GM12878 (cell line): Measurements from ENCODE around the gene CCDC9B. TPM values are rescaled to one million over a fixed set of nuclear protein-coding genes. Genes with fewer than 3 reads are reported as not detected.

ENCODE experiments used
- ATAC-seq: fragments of 200-7000 bp; cut with Tn5 transposase; 3 replicates; pipeline ENCODE4 v1.9.1; 2020; ENCODE audit warnings: mild to moderate bottlenecking, moderate library complexity
- BruUV-seq: library from RNA; stranded (reverse); fragments of 400-500 nt; replicated peaks from 2 replicates; lab custom pipeline; 2021; lab: Mats Ljungman, UMichigan
- CTCF ChIA-PET: fragments of 300-600 bp; sonication (Branson Sonifier 250); formaldehyde crosslinking; extraction: SDS; loops from one replicate; lab custom pipeline; 2021; ENCODE audit warnings: inconsistent platforms; lab: Yijun Ruan, JAX
- POLR2A ChIA-PET: fragments of 350-600 bp; formaldehyde crosslinking; extraction: SDS; loops from one replicate; lab custom pipeline; 2021; ENCODE audit warnings: inconsistent platforms; lab: Charles Lee
- RAD21 ChIA-PET: fragments of 300-600 bp; sonication (Branson Sonifier 250); formaldehyde crosslinking; loops from one replicate; lab custom pipeline; 2023; ENCODE audit warnings: antibody characterized with exemption; ENCODE audit not compliant: unreplicated experiment; lab: Charles Lee
- SMC1A ChIA-PET: fragments of 300-600 bp; sonication (Branson Sonifier 250); formaldehyde crosslinking; loops from one replicate; lab custom pipeline; 2023; ENCODE audit not compliant: unreplicated experiment, uncharacterized antibody; lab: Charles Lee
- DNase-seq: peaks from one replicate; pipeline ENCODE4 v3.0.0-alpha.2; 2011; ENCODE audit warnings: low read depth, low spot score
- FAIRE-seq: peaks from 3 replicates; lab custom pipeline; 2011; peaks lifted over from hg19 to GRCh38; lab: Jason Lieb, UNC
- H2AFZ ChIP-seq: 2 replicates; pipeline ENCODE4 v1.6.0; 2011; ENCODE audit warnings: low read depth, low read length, control low read depth; ENCODE audit not compliant: control insufficient read depth
- H3K27ac ChIP-seq: 2 replicates; pipeline ENCODE4 v1.5.1; 2011; ENCODE audit warnings: control low read depth; ENCODE audit not compliant: control insufficient read depth, insufficient read depth
- H3K27me3 ChIP-seq, 2 experiments: replicated peaks in 1 of 2; 2 replicates each; pipeline versions ENCODE4 v1.6.0 to v1.6.1; 2011; ENCODE audit warnings: low read length in 1 of 2; ENCODE audit not compliant: control insufficient read depth in 2 of 2, insufficient read depth in 2 of 2
- H3K36me3 ChIP-seq, 2 experiments: 2 replicates each; pipeline ENCODE4 v1.5.1; 2011; ENCODE audit warnings: low read length in 1 of 2; ENCODE audit not compliant: control insufficient read depth in 2 of 2, insufficient read depth in 2 of 2
- H3K4me1 ChIP-seq: 2 replicates; pipeline ENCODE4 v1.6.1; 2011; ENCODE audit warnings: mild to moderate bottlenecking, low read length, moderate library complexity, mixed read lengths; ENCODE audit not compliant: control insufficient read depth, insufficient read depth
- H3K4me2 ChIP-seq: 2 replicates; pipeline ENCODE4 v1.6.0; 2011; ENCODE audit warnings: control low read depth; ENCODE audit not compliant: control insufficient read depth, insufficient read depth
- H3K4me3 ChIP-seq: fragments of 200-600 bp; sonication (generic); 2 replicates; pipeline ENCODE4 v1.5.1; 2016
- H3K79me2 ChIP-seq: 2 replicates; pipeline ENCODE4 v1.6.0; 2011; ENCODE audit warnings: low read length; ENCODE audit not compliant: control insufficient read depth, insufficient read depth
- H3K9ac ChIP-seq: 2 replicates; pipeline ENCODE4 v1.8.0; 2011; ENCODE audit warnings: low read length, control low read depth, mixed read lengths; ENCODE audit not compliant: control insufficient read depth, insufficient read depth
- H3K9me3 ChIP-seq: replicated peaks from 3 replicates; pipeline ENCODE4 v1.5.1; 2011; ENCODE audit warnings: mild to moderate bottlenecking, low read length; ENCODE audit not compliant: control insufficient read depth, insufficient read depth
- H4K20me1 ChIP-seq: 2 replicates; pipeline ENCODE4 v1.6.0; 2011; ENCODE audit not compliant: control insufficient read depth, insufficient read depth
- ATF7 ChIP-seq: fragments of 450-650 bp; IDR thresholded peaks from 2 replicates; pipeline ENCODE4 v1.6.1; 2016; ENCODE audit warnings: low read depth, mild to moderate bottlenecking
- CHD4 ChIP-seq: fragments of 200-600 bp; sonication (generic); IDR thresholded peaks from 2 replicates; pipeline ENCODE4 v1.6.1; 2016; ENCODE audit warnings: mild to moderate bottlenecking
- ETV6 ChIP-seq, 2 experiments: fragments of 450-650 bp in 1 of 2; IDR thresholded peaks in 1 of 2; conservative IDR thresholded peaks in 1 of 2; 2 replicates each; pipeline ENCODE4 v1.6.1; 2014; ENCODE audit warnings: antibody characterized with exemption in 1 of 2, borderline replicate concordance in 1 of 2, low read depth in 1 of 2, mild to moderate bottlenecking in 1 of 2, moderate library complexity in 1 of 2
- HCFC1 ChIP-seq: fragments of 150-350 bp; IDR thresholded peaks from 2 replicates; pipeline ENCODE4 v1.6.1; 2014; ENCODE audit warnings: low read length
- POLR2AphosphoS5 ChIP-seq: IDR thresholded peaks from 2 replicates; pipeline ENCODE4 v1.6.1; 2011; ENCODE audit warnings: mild to moderate bottlenecking, low read length, inconsistent platforms
- RUNX3 ChIP-seq: IDR thresholded peaks from 2 replicates; pipeline ENCODE4 v1.6.1; 2012; ENCODE audit warnings: low read length, inconsistent platforms
- SIX5 ChIP-seq: IDR thresholded peaks from 2 replicates; pipeline ENCODE4 v1.6.1; 2011; ENCODE audit warnings: mild to moderate bottlenecking, low read depth, low read length, moderate library complexity; ENCODE audit not compliant: severe bottlenecking
- STAT3 ChIP-seq: IDR thresholded peaks from 2 replicates; pipeline ENCODE4 v1.6.1; 2011; ENCODE audit warnings: low read depth, low read length, improper control_type of control experiment
- TCF12 ChIP-seq: IDR thresholded peaks from 2 replicates; pipeline ENCODE4 v1.6.1; 2011; ENCODE audit warnings: low read depth, mild to moderate bottlenecking, low read length
- YY1 ChIP-seq: IDR thresholded peaks from 2 replicates; pipeline ENCODE4 v1.6.1; 2011; ENCODE audit warnings: low read depth, mild to moderate bottlenecking, low read length
- ZBED1 ChIP-seq: IDR thresholded peaks from 2 replicates; pipeline ENCODE4 v1.6.1; 2016; ENCODE audit warnings: borderline replicate concordance
- ZNF217 ChIP-seq: fragments of 450-650 bp; IDR thresholded peaks from 2 replicates; pipeline ENCODE4 v1.6.1; 2017; ENCODE audit warnings: antibody characterized with exemption, mild to moderate bottlenecking
- WGBS: methylation state at CpG from one replicate; pipeline ENCODE4 v1.1.6; 2016; ENCODE audit warnings: low lambda C conversion rate; ENCODE audit not compliant: insufficient replicate concordance, insufficient coverage; ENCODE audit errors: missing lambda C conversion rate; 5-methylcytosine and 5-hydroxymethylcytosine counted together
- in situ Hi-C: fragments of 300-500 bp; cut with MboI; formaldehyde crosslinking; loops from 9 replicates; pipeline ENCODE4 v1.14.3; 2018; ENCODE audit warnings: mixed read lengths
- intact Hi-C: fragments of 100-400 bp; cut with micrococcal nuclease; formaldehyde crosslinking; loops from one replicate; pipeline ENCODE4 v1.14.2; 2022; ENCODE audit not compliant: unreplicated experiment
- polyA plus RNA-seq, 11 experiments: library from polyadenylated mRNA; depleted of rRNA in 4 of 11; unstranded in 6 of 11; stranded (reverse) in 5 of 11; fragments of >200 nt; fragmentation: Nextera tagmentation in 4 of 11; fragmentation: Illumina TruSeq in 1 of 11; extraction: Ambion mirVana in 4 of 11; extraction: Trizol in 1 of 11; gene quantifications; 1 replicate in 1 of 11; 2 replicates in 10 of 11; pipeline versions ENCODE4 v1.2.1 to v1.2.3, GENCODE V29; 2011 to 2016; ENCODE audit warnings: inconsistent platforms in 2 of 11, missing spikeins in 2 of 11, low read depth in 1 of 11
- total RNA-seq, 4 experiments: library from RNA; depleted of rRNA in 3 of 4; stranded (reverse); fragments of >200 nt in 3 of 4; fragmentation: Illumina TruSeq in 1 of 4; extraction: Trizol in 1 of 4; gene quantifications; 2 replicates each; pipeline versions ENCODE4 v1.2.1 to v1.2.3, GENCODE V29; 2013 to 2021
- TF ChIP-seq, protein P1 (sequence below): IDR thresholded peaks from 2 replicates; pipeline ENCODE4 v1.6.1; 2011; ENCODE audit warnings: borderline replicate concordance, low read depth, mild to moderate bottlenecking, moderate library complexity, mixed read lengths, low read length; ENCODE audit not compliant: insufficient read depth; ENCODE audit errors: extremely low read length
- TF ChIP-seq, protein P2 (sequence below): fragments of 450-650 bp; IDR thresholded peaks from 2 replicates; pipeline ENCODE4 v1.6.1; 2018; ENCODE audit warnings: mild to moderate bottlenecking, low read depth, moderate library complexity; ENCODE audit not compliant: partially characterized antibody

Gene CCDC9B
- total and polyA plus RNA-seq, 10 of the 15 experiments (the other 5 are each of a cell fraction or from before 2014, with no cell fraction given): 0.01 to 0.08 (median 0.03) TPM; not detected in 6

GRCh38 chr15:40302288-40302886 lies 38.4 kb downstream of the CCDC9B start:
- no peaks in the 10 kb centered on the region for H3K36me3 ChIP-seq
- in situ Hi-C loops: no loop called here
- FAIRE-seq: no peak
- H3K9me3 ChIP-seq: no peaks in the 10 kb centered on the region; the same call in 2 of the 3 replicates
- WGBS: 57% methylated on average over 19 of the region's 19 CpGs
- ATAC-seq: no peak
- POLR2A ChIA-PET: no interaction called here
- H4K20me1 ChIP-seq: no peaks in the 10 kb centered on the region
- no peak overlapping the region for H2AFZ ChIP-seq
- H3K9ac ChIP-seq: no peak overlapping the region
- H3K79me2 ChIP-seq: no peaks in the 10 kb centered on the region
- no TSS peak for BruUV-seq
- H3K4me1 ChIP-seq: no peaks in the 10 kb centered on the region
- no peak overlapping the region for H3K27ac ChIP-seq
- H3K4me2 ChIP-seq: no peak overlapping the region
- no peaks in the 10 kb centered on the region for H3K27me3 ChIP-seq
- RAD21 ChIA-PET: no interaction called here
- intact Hi-C loops: no loop called here
- SMC1A ChIA-PET: no interaction called here
- no peak for TF ChIP-seq STAT3
- TF ChIP-seq ZNF217: no peak
- TF ChIP-seq ZBED1: no peak
- no peak for TF ChIP-seq ATF7
- no peak for TF ChIP-seq POLR2AphosphoS5
- TF ChIP-seq TCF12: no peak
- CTCF ChIA-PET: interaction anchor here (1.5 kb wide), 1 partner anchor 35 kb away, joined by 4 read pairs; no protein-coding TSS in a partner anchor
- no peak for DNase-seq
- no peak overlapping the region for H3K4me3 ChIP-seq

DNA sequence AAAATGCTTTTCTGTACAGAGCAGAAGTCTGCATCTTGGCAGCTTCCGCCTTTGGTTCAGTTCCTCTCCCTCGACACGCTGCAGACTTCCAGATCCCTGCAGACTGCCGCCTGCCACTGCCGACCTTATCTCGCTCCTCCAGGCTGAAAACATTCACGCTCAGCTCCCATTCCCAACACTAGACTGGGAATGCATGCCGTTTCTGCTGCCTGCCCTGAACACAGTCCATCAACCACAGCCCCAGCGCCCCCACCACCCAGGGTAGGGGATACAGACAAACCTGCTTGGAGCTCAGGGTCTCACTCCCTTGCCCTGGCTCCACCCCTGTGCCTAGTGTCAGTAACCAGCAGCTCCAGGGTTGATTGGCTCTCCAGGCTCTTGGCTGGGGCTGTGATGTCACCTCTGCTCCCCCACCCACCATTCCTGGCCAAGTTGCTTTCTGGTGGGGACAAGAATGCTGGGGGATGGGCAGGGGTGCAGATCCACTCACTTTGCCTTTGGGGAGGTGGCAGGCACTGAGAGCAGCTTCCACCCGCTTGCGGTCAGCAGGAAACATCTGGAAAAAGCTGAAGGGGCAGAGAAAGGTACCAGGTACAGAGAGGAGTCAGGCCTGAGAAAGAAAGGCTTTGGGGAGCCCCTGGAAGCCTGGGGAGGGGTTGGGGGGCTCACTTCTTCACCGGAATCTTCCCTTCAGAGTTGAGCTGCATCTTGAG lies 39.1 kb downstream of the CCDC9B start:
- no peaks in the 10 kb centered on the region for H3K36me3 ChIP-seq
- in situ Hi-C loops (no loop called here), intact Hi-C loops (no loop called here)
- BruUV-seq: no TSS peak
- FAIRE-seq (no peak), DNase-seq (no peak), ATAC-seq (no peak)
- H3K4me3 ChIP-seq: no peak overlapping the region
- WGBS: 66% methylated on average over 12 of the region's 12 CpGs
- ChIA-PET POLR2A (no interaction called here), CTCF (interaction anchor here (0.9 to 1.4 kb wide), 2 partner anchors 22 to 84 kb away, joined by 4 to 5 read pairs; no protein-coding TSS in a partner anchor), RAD21 (interaction anchor here (1.4 kb wide), 1 partner anchor 35 kb away, joined by 4 read pairs; no protein-coding TSS in a partner anchor), SMC1A (no interaction called here)
- no peak overlapping the region for H2AFZ ChIP-seq
- H3K4me2 ChIP-seq: no peak overlapping the region
- no peaks in the 10 kb centered on the region for H3K4me1 ChIP-seq
- H3K79me2 ChIP-seq: no peaks in the 10 kb centered on the region
- no peak overlapping the region for H3K9ac ChIP-seq
- no peak overlapping the region for H3K27ac ChIP-seq
- no peaks in the 10 kb centered on the region; the same call in 2 of the 3 replicates for H3K9me3 ChIP-seq
- no peaks in the 10 kb centered on the region for H3K27me3 ChIP-seq
- no peaks in the 10 kb centered on the region for H4K20me1 ChIP-seq
- TF ChIP-seq RUNX3: no peak
- TF ChIP-seq, protein P1, sequence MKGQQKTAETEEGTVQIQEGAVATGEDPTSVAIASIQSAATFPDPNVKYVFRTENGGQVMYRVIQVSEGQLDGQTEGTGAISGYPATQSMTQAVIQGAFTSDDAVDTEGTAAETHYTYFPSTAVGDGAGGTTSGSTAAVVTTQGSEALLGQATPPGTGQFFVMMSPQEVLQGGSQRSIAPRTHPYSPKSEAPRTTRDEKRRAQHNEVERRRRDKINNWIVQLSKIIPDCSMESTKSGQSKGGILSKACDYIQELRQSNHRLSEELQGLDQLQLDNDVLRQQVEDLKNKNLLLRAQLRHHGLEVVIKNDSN: no peak
- TF ChIP-seq ETV6 (conservative IDR thresholded peaks at IDR 0.05 in 1 of 2, IDR thresholded peaks at IDR 0.05 in 1 of 2; ENCODE audit: borderline replicate concordance in 1 of 2, low read depth in 1 of 2): no peak
- TF ChIP-seq, protein P2, sequence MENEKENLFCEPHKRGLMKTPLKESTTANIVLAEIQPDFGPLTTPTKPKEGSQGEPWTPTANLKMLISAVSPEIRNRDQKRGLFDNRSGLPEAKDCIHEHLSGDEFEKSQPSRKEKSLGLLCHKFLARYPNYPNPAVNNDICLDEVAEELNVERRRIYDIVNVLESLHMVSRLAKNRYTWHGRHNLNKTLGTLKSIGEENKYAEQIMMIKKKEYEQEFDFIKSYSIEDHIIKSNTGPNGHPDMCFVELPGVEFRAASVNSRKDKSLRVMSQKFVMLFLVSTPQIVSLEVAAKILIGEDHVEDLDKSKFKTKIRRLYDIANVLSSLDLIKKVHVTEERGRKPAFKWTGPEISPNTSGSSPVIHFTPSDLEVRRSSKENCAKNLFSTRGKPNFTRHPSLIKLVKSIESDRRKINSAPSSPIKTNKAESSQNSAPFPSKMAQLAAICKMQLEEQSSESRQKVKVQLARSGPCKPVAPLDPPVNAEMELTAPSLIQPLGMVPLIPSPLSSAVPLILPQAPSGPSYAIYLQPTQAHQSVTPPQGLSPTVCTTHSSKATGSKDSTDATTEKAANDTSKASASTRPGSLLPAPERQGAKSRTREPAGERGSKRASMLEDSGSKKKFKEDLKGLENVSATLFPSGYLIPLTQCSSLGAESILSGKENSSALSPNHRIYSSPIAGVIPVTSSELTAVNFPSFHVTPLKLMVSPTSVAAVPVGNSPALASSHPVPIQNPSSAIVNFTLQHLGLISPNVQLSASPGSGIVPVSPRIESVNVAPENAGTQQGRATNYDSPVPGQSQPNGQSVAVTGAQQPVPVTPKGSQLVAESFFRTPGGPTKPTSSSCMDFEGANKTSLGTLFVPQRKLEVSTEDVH: no peak
- no peak for TF ChIP-seq CHD4
- TF ChIP-seq YY1: no peak
- no peak for TF ChIP-seq SIX5
- TF ChIP-seq HCFC1: no peak
